ENCODE data around the gene UCKL1. TPM values are rescaled to one million over a fixed set of nuclear protein-coding genes. Genes with fewer than 3 reads are reported as not detected.

The UCKL1 gene
- total RNA-seq = 10 to 100 TPM; 24.4 to 47.7 (median 27.1) TPM

DNA sequence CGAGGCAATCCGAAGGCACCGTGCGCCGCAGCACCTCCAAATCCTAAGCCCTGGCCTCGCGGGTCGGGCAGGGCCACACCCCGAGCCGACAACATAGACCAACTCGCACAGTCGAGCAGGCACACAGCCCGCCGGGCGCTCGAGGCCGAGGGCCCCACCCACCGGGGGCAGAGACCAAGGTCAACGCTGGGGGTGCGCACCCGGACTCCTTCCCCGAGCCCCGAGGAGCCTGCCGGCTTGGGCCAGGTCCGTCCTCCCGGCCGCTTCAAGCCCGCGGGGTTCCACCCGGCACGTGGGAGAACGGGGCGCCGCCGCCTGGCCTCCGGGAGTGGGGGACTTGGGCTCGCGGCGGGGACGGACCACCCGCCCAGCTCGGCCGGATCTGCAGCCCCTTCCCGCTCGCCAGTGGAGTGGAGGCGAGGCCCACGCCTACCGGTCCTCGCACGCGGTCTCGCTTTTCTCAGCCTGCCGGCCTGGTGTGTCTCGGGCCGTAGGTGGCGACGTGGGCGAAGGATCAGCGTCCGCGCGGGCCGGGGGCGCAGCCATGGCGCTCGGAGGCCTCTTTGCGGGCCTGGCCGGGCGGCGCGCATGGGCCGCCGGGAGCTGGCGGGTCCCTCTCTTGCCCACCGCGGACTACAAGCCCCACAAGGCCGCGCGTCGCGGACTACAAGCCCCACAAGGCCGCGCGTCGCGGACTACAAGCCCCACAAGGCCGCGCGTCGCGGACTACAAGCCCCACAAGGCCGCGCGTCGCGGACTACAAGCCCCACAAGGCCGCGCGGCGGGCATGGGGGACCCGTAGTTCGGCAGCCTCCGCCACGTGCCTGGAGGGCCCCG lies at the start of gene UCKL1:
Gene UCKL1, minus strand, starts transcription at position 590 of the 837 bp plus-strand sequence. Its CDS starts 44 bp downstream, at position 546.
- TF ChIP-seq, protein P1, sequence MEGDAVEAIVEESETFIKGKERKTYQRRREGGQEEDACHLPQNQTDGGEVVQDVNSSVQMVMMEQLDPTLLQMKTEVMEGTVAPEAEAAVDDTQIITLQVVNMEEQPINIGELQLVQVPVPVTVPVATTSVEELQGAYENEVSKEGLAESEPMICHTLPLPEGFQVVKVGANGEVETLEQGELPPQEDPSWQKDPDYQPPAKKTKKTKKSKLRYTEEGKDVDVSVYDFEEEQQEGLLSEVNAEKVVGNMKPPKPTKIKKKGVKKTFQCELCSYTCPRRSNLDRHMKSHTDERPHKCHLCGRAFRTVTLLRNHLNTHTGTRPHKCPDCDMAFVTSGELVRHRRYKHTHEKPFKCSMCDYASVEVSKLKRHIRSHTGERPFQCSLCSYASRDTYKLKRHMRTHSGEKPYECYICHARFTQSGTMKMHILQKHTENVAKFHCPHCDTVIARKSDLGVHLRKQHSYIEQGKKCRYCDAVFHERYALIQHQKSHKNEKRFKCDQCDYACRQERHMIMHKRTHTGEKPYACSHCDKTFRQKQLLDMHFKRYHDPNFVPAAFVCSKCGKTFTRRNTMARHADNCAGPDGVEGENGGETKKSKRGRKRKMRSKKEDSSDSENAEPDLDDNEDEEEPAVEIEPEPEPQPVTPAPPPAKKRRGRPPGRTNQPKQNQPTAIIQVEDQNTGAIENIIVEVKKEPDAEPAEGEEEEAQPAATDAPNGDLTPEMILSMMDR (IDR thresholded peaks at IDR 0.05; ENCODE audit: low read depth) = no peak

GRCh38 chr20:64005394-64005793 lies 49.2 kb upstream of the UCKL1 start:
- TF ChIP-seq, protein P1 (IDR thresholded peaks at IDR 0.05; ENCODE audit: low read depth) = no peak

GRCh38 chr20:64003960-64004725 lies 47.9 kb upstream of the UCKL1 start:
- TF ChIP-seq, protein P1 (IDR thresholded peaks at IDR 0.05; ENCODE audit: low read depth) = no peak

DNA sequence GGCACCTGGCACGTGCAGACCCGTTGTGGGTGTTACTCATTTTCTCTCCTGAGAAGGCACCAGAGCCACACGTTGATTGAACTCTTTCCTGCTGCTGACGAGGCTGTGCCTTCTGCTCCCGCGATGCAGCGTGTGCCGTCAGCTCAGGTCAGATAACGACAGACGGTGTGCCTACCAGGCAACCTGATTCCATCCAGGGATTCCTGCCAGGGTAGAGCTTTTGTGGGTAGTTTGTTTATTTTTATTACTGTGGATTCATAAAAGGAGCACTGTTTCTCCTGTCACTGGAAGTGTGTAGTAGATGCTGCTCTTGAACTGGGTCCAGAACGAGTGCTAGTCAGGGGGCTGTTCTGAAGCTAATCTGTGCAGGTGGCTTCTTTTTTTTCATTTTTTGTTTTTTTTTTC lies 45.4 kb upstream of the UCKL1 start:
- TF ChIP-seq, protein P1 (IDR thresholded peaks at IDR 0.05; ENCODE audit: low read depth) = no peak

GRCh38 chr20:64000906-64001305 lies 44.7 kb upstream of the UCKL1 start:
- TF ChIP-seq, protein P1 (IDR thresholded peaks at IDR 0.05; ENCODE audit: low read depth) = no peak

DNA sequence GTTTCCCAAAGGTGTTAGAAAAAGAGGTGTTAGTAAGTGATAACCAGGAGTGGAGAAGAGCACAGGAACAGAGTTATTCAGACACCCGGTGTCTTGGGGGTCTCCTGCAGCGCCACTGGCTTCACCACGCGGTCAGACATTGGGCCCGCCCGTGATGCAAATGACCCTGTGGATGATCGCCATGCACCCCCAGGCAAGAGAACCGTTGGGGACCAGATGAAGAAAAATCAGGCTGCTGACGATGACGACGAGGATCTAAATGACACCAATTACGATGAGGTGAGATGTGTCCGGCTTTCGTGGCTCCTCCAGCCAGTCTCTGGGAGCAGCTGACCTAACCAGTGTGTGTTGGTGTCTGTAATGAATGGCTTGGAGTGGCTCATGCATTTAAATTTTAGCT lies 26.7 kb upstream of the UCKL1 start:
- TF ChIP-seq, protein P1 (IDR thresholded peaks at IDR 0.05; ENCODE audit: low read depth) = no peak

Data from subcutaneous adipose tissue (tissue), 4 donors.